Right ventricle myocardium inferior (tissue), 1 donor: ENCODE results near the gene VCY. TPM values are rescaled to one million over a fixed set of nuclear protein-coding genes. Genes with fewer than 3 reads are reported as not detected.
"Not testable (repeated sequence)": the region's sequence is repeated elsewhere in the genome, so short reads cannot be mapped to it uniquely, and the experiment has no call there.

Source experiments
- ATAC-seq: fragments of 200-7000 bp; cut with Tn5 transposase; one replicate; pipeline ENCODE4 v1.9.1; 2020; ENCODE audit warnings: mild to moderate bottlenecking, moderate library complexity
- DNase-seq: peaks from one replicate; pipeline ENCODE4 v3.0.0; 2021; ENCODE audit errors: missing footprints
- intact Hi-C: fragments of 100-400 bp; cut with DNase I; formaldehyde crosslinking; loops from one replicate; pipeline ENCODE4 v1.11.0; 2022
- long read RNA-seq: library from polyadenylated mRNA; unstranded; transcript quantifications from one replicate; pipeline ENCODE4 v2.0.0, GENCODE V29; 2021
- total RNA-seq: library from RNA; stranded (reverse); fragmentation: NEBNext Ultra II Directional; extraction: Animal tissue kit (Norgen Biotek cat#: 25700); gene quantifications from one replicate; pipeline ENCODE4 v1.2.1, GENCODE V29; 2021
- donor health status: DM: no; HTN: yes; CAD: no; lungs with severe emphysema.

Gene VCY
- total RNA-seq = not detected
- long read RNA-seq = 0 reads

DNA sequence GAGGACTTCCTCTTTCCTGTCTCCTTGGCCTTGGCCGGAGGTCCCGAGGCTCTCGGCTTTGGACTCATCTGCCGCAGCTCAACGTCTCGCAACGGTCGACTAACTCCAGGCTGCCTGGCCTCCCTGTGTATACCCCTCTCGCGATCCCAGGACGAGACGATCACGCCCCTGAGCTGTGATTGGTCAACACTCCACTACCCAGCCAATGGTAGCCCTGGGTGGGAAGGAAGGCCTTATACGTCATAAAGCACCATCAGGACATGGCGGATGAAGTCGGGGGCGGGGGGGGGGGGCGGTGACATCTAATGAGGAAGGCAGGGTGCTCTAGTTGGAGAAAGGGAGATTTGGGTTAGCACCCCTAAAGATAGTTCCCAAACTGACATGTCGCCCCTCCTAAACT, at the start of gene VCY:
Gene VCY (minus strand): TSS at position 101 of the 400 bp plus-strand sequence. CDS start 33 bp downstream, at position 68.
- DNase-seq, intact Hi-C loops, ATAC-seq: not testable (repeated sequence)

DNA sequence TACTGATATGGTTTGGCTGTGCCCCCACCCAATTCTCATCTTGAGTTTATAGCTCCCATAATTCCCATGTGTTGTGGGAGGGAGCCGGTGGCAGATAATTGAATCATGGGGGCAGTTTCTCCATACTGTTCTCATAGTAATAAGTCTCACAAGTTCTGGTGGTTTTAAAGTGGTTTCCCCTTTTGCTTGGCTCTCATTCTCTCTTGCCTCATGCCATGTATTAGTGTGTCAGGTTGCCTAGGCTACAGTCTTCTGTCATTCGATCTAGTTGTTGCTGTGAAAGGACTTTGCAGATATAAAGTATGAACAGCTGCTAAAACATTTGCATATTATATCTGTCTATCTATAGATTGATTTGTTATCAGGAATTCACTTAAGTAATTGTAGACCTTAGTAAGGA, 44.1 kb upstream of the VCY start:
- intact Hi-C loops, DNase-seq, ATAC-seq: not testable (repeated sequence)

DNA sequence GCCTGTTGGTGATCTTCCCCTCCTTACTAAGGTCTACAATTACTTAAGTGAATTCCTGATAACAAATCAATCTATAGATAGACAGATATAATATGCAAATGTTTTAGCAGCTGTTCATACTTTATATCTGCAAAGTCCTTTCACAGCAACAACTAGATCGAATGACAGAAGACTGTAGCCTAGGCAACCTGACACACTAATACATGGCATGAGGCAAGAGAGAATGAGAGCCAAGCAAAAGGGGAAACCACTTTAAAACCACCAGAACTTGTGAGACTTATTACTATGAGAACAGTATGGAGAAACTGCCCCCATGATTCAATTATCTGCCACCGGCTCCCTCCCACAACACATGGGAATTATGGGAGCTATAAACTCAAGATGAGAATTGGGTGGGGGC, 25.6 kb upstream of the VCY start:
- intact Hi-C loops, DNase-seq, ATAC-seq: not testable (repeated sequence)

DNA sequence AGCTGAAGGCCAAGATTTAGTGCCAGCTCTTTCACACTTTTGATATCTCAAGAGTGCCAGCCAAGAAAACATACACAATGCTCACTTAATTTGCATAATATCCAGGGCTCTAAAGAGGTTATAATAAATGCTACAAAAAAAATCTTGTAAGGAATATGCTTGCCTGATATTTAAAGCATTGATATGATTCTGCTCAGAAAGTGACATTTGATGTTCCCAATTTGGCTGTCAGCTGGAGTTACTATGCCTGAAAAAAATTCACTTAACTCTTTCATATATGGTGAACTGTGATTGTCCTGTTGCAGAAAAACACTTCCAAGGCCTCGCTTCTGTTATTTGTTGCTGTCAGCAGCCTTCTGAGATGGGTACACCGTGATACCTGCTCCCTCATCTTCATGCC, 43.9 kb downstream of the VCY start:
- ATAC-seq, intact Hi-C loops, DNase-seq: not testable (repeated sequence)

Other genes with a start within 250 kb of the VCY start
- gene VCY1B, start 69.8 kb upstream of the VCY start, total RNA-seq = not detected